WTC11 (cell line): ENCODE results near the gene NELL1. TPM values are rescaled to one million over a fixed set of nuclear protein-coding genes. Genes with fewer than 3 reads are reported as not detected.

Experiments used
- ATAC-seq: fragments of 200-7000 bp; cut with Tn5 transposase; 2 replicates; pipeline ENCODE4 v1.10.0; 2021; ENCODE audit warnings: mild to moderate bottlenecking, moderate library complexity
- CTCF ChIA-PET: fragments of 300-600 bp; sonication (Branson Sonifier 250); formaldehyde crosslinking; loops from one replicate; lab custom pipeline; 2021; ENCODE audit warnings: antibody characterized with exemption; lab: Charles Lee
- POLR2A ChIA-PET: fragments of 350-600 bp; sonication (Branson Sonifier 250); formaldehyde crosslinking; loops from one replicate; lab custom pipeline; 2021; ENCODE audit warnings: antibody characterized with exemption; lab: Charles Lee
- DNase-seq: peaks from one replicate; pipeline ENCODE4 v3.0.0; 2021; ENCODE audit warnings: low spot score
- H3K27ac Mint-ChIP-seq: 2 replicates; pipeline ENCODE4 v1.8.0; 2021; ENCODE audit warnings: mixed read lengths
- H3K27me3 Mint-ChIP-seq: 2 replicates; pipeline ENCODE4 v1.8.0; 2021; ENCODE audit warnings: low read depth, mild to moderate bottlenecking, moderate library complexity, mixed read lengths
- H3K36me3 Mint-ChIP-seq: 2 replicates; pipeline ENCODE4 v1.8.0; 2021; ENCODE audit warnings: mixed read lengths
- H3K4me1 Mint-ChIP-seq: 2 replicates; pipeline ENCODE4 v1.8.0; 2022; ENCODE audit warnings: mixed read lengths
- H3K4me3 Mint-ChIP-seq: 2 replicates; pipeline ENCODE4 v1.8.0; 2021; ENCODE audit warnings: mild to moderate bottlenecking, moderate library complexity, mixed read lengths
- H3K9me3 Mint-ChIP-seq: 2 replicates; pipeline ENCODE4 v1.8.0; 2021; ENCODE audit warnings: mixed read lengths
- AFF4 ChIP-seq: sonication (generic); formaldehyde crosslinking; IDR thresholded peaks from 2 replicates; pipeline ENCODE4 v1.8.1; 2023; ENCODE audit warnings: mild to moderate bottlenecking, missing genetic modification reagents, borderline replicate concordance
- CREM ChIP-seq: sonication (generic); formaldehyde crosslinking; IDR thresholded peaks from 2 replicates; pipeline ENCODE4 v1.8.1; 2022; ENCODE audit warnings: mild to moderate bottlenecking, missing genetic modification reagents, moderate library complexity
- EMX1 ChIP-seq: fragments of 250-450 bp; sonication (Bioruptor Pico); IDR thresholded peaks from 2 replicates; pipeline ENCODE4 v1.8.0; 2021; ENCODE audit warnings: mild to moderate bottlenecking
- ERG ChIP-seq: fragments of 250-450 bp; sonication (Bioruptor Pico); IDR thresholded peaks from 2 replicates; pipeline ENCODE4 v1.8.0; 2021; ENCODE audit warnings: mild to moderate bottlenecking
- FOXJ3 ChIP-seq: sonication (generic); formaldehyde crosslinking; IDR thresholded peaks from 2 replicates; pipeline ENCODE4 v1.9.0; 2021; ENCODE audit warnings: missing genetic modification reagents, mild to moderate bottlenecking, borderline replicate concordance
- GABPB1 ChIP-seq: sonication (generic); formaldehyde crosslinking; IDR thresholded peaks from 2 replicates; pipeline ENCODE4 v1.8.1; 2023; ENCODE audit warnings: mild to moderate bottlenecking, missing genetic modification reagents
- GRHL2 ChIP-seq: fragments of 250-450 bp; sonication (Bioruptor Pico); IDR thresholded peaks from 2 replicates; pipeline ENCODE4 v1.8.0; 2022; ENCODE audit warnings: mild to moderate bottlenecking, moderate library complexity; ENCODE audit not compliant: insufficient replicate concordance, severe bottlenecking
- IRF2 ChIP-seq: sonication (generic); formaldehyde crosslinking; IDR thresholded peaks from 2 replicates; pipeline ENCODE4 v1.8.0; 2022; ENCODE audit warnings: low read depth, missing genetic modification reagents, borderline replicate concordance
- KAT7 ChIP-seq: sonication (generic); formaldehyde crosslinking; IDR thresholded peaks from 2 replicates; pipeline ENCODE4 v1.8.1; 2023; ENCODE audit warnings: missing genetic modification reagents, mild to moderate bottlenecking, borderline replicate concordance
- MAX ChIP-seq: sonication (generic); formaldehyde crosslinking; IDR thresholded peaks from 2 replicates; pipeline ENCODE4 v1.8.0; 2022; ENCODE audit warnings: mild to moderate bottlenecking, missing genetic modification reagents
- MLX ChIP-seq: sonication (generic); formaldehyde crosslinking; IDR thresholded peaks from 2 replicates; pipeline ENCODE4 v1.8.1; 2023; ENCODE audit warnings: mild to moderate bottlenecking, missing genetic modification reagents, moderate library complexity
- MXD4 ChIP-seq: fragments of 250-450 bp; sonication (Bioruptor Pico); IDR thresholded peaks from 2 replicates; pipeline ENCODE4 v1.8.0; 2021; ENCODE audit warnings: mild to moderate bottlenecking, moderate library complexity, borderline replicate concordance
- NR3C1 ChIP-seq: sonication (generic); formaldehyde crosslinking; conservative IDR thresholded peaks from 2 replicates; pipeline ENCODE4 v1.8.1; 2023; ENCODE audit warnings: low read depth, mild to moderate bottlenecking, missing genetic modification reagents
- RORB ChIP-seq: fragments of 250-450 bp; sonication (Bioruptor Pico); IDR thresholded peaks from 2 replicates; pipeline ENCODE4 v1.9.0; 2021; ENCODE audit warnings: mild to moderate bottlenecking
- USF1 ChIP-seq: sonication (generic); formaldehyde crosslinking; IDR thresholded peaks from 2 replicates; pipeline ENCODE4 v1.8.0; 2022; ENCODE audit warnings: mild to moderate bottlenecking, missing genetic modification reagents
- USF2 ChIP-seq: sonication (generic); formaldehyde crosslinking; IDR thresholded peaks from 2 replicates; pipeline ENCODE4 v1.8.1; 2023; ENCODE audit warnings: mild to moderate bottlenecking, missing genetic modification reagents, moderate library complexity
- ZBTB21 ChIP-seq: sonication (generic); formaldehyde crosslinking; IDR thresholded peaks from 2 replicates; pipeline ENCODE4 v1.8.1; 2023; ENCODE audit warnings: mild to moderate bottlenecking, missing genetic modification reagents, borderline replicate concordance
- ZBTB43 ChIP-seq: sonication (generic); formaldehyde crosslinking; IDR thresholded peaks from 2 replicates; pipeline ENCODE4 v1.8.1; 2023; ENCODE audit warnings: mild to moderate bottlenecking, missing genetic modification reagents
- ZNF317 ChIP-seq: sonication (generic); formaldehyde crosslinking; IDR thresholded peaks from 2 replicates; pipeline ENCODE4 v1.8.1; 2023; ENCODE audit warnings: low read depth, mild to moderate bottlenecking, moderate library complexity, missing genetic modification reagents, borderline replicate concordance
- ZNF416 ChIP-seq: fragments of 250-450 bp; sonication (Bioruptor Pico); IDR thresholded peaks from 2 replicates; pipeline ENCODE4 v1.9.0; 2021; ENCODE audit warnings: mild to moderate bottlenecking, inconsistent platforms
- ZSCAN18 ChIP-seq: fragments of 250-450 bp; sonication (Bioruptor Pico); IDR thresholded peaks from 2 replicates; pipeline ENCODE4 v2.1.2; 2022; ENCODE audit warnings: mild to moderate bottlenecking, moderate library complexity
- total RNA-seq: library from RNA; stranded (reverse); gene quantifications from 3 replicates; pipeline ENCODE4 v1.2.3, GENCODE V29; 2021

The NELL1 gene
- total RNA-seq, 1 experiment from 2014 or later: 1.8 TPM

- no peak for TF ChIP-seq ZNF317 (CRISPR knock-in tag)
- TF ChIP-seq NR3C1 (CRISPR knock-in tag): no peak
- no peak for TF ChIP-seq KAT7 (CRISPR knock-in tag)
- no peak for TF ChIP-seq GABPB1
- TF ChIP-seq AFF4 (CRISPR knock-in tag): no peak
- TF ChIP-seq IRF2: no peak
- TF ChIP-seq MXD4 (CRISPR knock-in tag): no peak
- no peak for TF ChIP-seq GRHL2 (CRISPR knock-in tag)
- no peak for TF ChIP-seq ERG (CRISPR knock-in tag)
- no peak for TF ChIP-seq MAX (CRISPR knock-in tag)
- no peak for TF ChIP-seq ZBTB43 (CRISPR knock-in tag)
- TF ChIP-seq RORB (CRISPR knock-in tag): no peak
- no peak for ATAC-seq
- ChIA-PET CTCF (no interaction called here), POLR2A (no interaction called here)
- Mint-ChIP-seq H3K27me3 (no peaks in the 10 kb centered on the region), H3K9me3 (peaks cover 20% of the 10 kb centered on the region), H3K36me3 (no peaks in the 10 kb centered on the region; the same call in 1 of the 2 replicates), H3K27ac (no peak overlapping the region), H3K4me3 (no peak overlapping the region), H3K4me1 (no peaks in the 10 kb centered on the region)
- no peak for DNase-seq
Measured at GRCh38 chr11:21278840-21279239, 609.5 kb downstream of the NELL1 start.

- Mint-ChIP-seq H3K4me1 (0 out of 2 replicates have a peak, but pooled peaks cover 8% of the 10 kb centered on the region), H3K27me3 (no peaks in the 10 kb centered on the region), H3K9me3 (peaks cover 24% of the 10 kb centered on the region), H3K27ac (no peak overlapping the region), H3K4me3 (no peak overlapping the region), H3K36me3 (no peaks in the 10 kb centered on the region)
- DNase-seq (no peak), ATAC-seq (no peak)
- CTCF ChIA-PET: interaction anchor here (0.5 kb wide), 1 partner anchor 690 kb away, joined by 3 read pairs; no protein-coding TSS in a partner anchor
- POLR2A ChIA-PET: no interaction called here
- TF ChIP-seq EMX1 (no peak), ZNF416 (CRISPR knock-in tag) (no peak), ZSCAN18 (no peak), USF2 (CRISPR knock-in tag) (no peak), ZBTB21 (CRISPR knock-in tag) (no peak), CREM (no peak), MLX (CRISPR knock-in tag) (no peak), FOXJ3 (no peak), RORB (CRISPR knock-in tag) (no peak), AFF4 (CRISPR knock-in tag) (no peak), USF1 (CRISPR knock-in tag) (no peak)
Measured at GRCh38 chr11:21285104-21285503, 615.7 kb downstream of the NELL1 start.
